ENCODE data around the gene ANKRD22. TPM values are rescaled to one million over a fixed set of nuclear protein-coding genes. Genes with fewer than 3 reads are reported as not detected.
A peak's percentile ranks its signal among the peaks of the same experiment; 100 is the strongest.

ANKRD22 gene
- polyA plus RNA-seq, 1 of the 3 experiments (the other 2 are of a cell fraction): 0.15 TPM

- TF ChIP-seq ELF1 (IDR thresholded peaks at IDR 0.05) (no peak), MAX (IDR thresholded peaks at IDR 0.05; ENCODE audit: low read depth) (peak; percentile 55; the same call in 1 of the 2 replicates)
Measured at GRCh38 chr10:88896994-88897853, 45.6 kb upstream of the ANKRD22 start (continued).

DNA sequence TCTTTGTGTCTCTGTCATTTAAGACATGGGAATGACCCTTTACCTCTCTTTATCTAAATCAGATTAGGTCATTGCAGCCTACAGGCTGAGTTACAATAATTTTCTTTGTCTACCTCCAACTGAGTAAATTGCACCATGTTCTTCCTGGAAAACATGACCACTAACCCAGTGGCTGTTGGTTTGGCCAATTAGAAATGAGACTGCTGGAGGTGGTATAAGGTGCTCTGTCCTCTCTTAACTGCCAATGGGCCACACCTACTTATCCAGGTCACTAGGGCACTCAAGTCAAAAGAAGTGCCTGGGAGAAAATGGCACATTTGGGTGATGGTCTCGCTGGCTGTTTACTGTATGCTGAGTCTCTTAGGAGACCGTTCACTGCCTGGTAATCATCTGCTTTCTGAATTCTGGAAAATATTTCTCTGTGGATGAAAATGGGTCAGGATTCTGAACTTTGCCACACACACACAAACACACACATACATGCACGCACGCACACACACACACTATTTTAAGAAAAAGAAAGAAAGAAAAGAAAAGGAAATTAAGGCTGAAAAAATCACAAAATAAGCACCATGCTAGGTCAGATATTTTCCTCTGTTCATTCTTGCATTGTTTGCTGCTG lies 44.8 kb upstream of the ANKRD22 start:
- Histone ChIP-seq H3K36me3 (replicated peaks in 1 of 2; ENCODE audit: control insufficient read depth in 1 of 2, insufficient read depth in 2 of 2, low read length in 1 of 2) (peaks cover 3 to 4% of the 10 kb centered on the region in 2 experiments), H3K9me3 (no peaks in the 10 kb centered on the region), H3K4me1 (ENCODE audit: control insufficient read depth in 1 of 2, insufficient read depth in 2 of 2, low read depth in 1 of 2, low read length in 1 of 2) (peaks cover 21 to 72% of the 10 kb centered on the region in 2 experiments), H4K20me1 (ENCODE audit: insufficient read depth) (no peaks in the 10 kb centered on the region), H3K4me2 (0 out of 2 replicates have a peak overlapping the region, but pooled peaks have one; percentile 66), H3K27me3 (ENCODE audit: insufficient read depth) (no peaks in the 10 kb centered on the region), H3K27ac (ENCODE audit: low read depth in 2 of 2, low read length in 1 of 2) (peak overlapping the region; percentile 61 to 82; a peak in 3 of 4 replicates), H3K9ac (no peak overlapping the region), H2AFZ (ENCODE audit: low read depth) (no peak overlapping the region), H3K79me2 (ENCODE audit: insufficient read depth) (peaks cover 71% of the 10 kb centered on the region), H3K4me3 (ENCODE audit: low read depth in 2 of 2, low read length in 1 of 2) (no peak overlapping the region), H3K9me2 (no peaks in the 10 kb centered on the region), H3F3A (replicated peaks; ENCODE audit: insufficient read depth) (peaks cover 38% of the 10 kb centered on the region)
- no peak for TF ChIP-seq TAF1 (IDR thresholded peaks at IDR 0.05; ENCODE audit: borderline replicate concordance, low read depth, low read length)
- TF ChIP-seq NRF1 (IDR thresholded peaks at IDR 0.05; ENCODE audit: low read depth, low read length): no peak
- no peak for TF ChIP-seq TEAD4 (IDR thresholded peaks at IDR 0.05; ENCODE audit: borderline replicate concordance, insufficient read depth)
- no peak for TF ChIP-seq MXI1 (IDR thresholded peaks at IDR 0.05; ENCODE audit: low read depth, low read length)
- TF ChIP-seq MEF2A (IDR thresholded peaks at IDR 0.05; ENCODE audit: borderline replicate concordance, low read depth): no peak
- 95% methylated on average over 4 of the region's 4 CpGs for WGBS (ENCODE audit: low lambda C conversion rate)
- POLR2A ChIA-PET: no interaction called here
- CTCF ChIA-PET: interaction anchor here (0.9 to 1.0 kb wide), 3 partner anchors 9 to 38 kb away, joined by 3 read pairs; no protein-coding TSS in a partner anchor
- DNase-seq: no peak

DNA sequence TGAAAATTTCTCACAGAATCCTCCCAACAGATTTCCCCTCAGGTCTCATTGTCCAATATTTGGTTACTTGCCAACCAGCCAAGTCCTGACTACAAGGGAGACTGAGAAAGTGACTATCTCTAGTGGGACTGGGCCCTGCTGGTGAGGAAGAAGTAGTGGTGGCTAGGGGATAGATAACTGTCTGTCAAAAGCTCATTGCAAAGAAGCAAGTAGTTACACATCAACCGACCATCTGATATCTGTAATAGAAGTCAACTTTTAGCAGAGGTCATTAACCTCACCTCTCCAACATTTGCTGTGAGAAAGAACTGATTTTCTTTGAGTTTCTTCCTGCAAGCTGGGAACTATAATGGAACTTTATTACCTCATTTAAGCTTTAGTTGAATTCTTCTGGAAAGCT lies 43.6 kb upstream of the ANKRD22 start:
- WGBS (ENCODE audit: low lambda C conversion rate): 69% methylated on average over 1 of the region's 1 CpG
- Histone ChIP-seq H3K9me2 (no peaks in the 10 kb centered on the region), H3K79me2 (ENCODE audit: insufficient read depth) (peaks cover 75% of the 10 kb centered on the region), H3K27ac (ENCODE audit: low read depth in 2 of 2, low read length in 1 of 2) (peak overlapping the region in 1 of 2 experiments; percentile 21; a peak in 1 of 4 replicates), H3K27me3 (ENCODE audit: insufficient read depth) (no peaks in the 10 kb centered on the region), H3K4me2 (no peak overlapping the region), H3K4me3 (ENCODE audit: low read depth in 2 of 2, low read length in 1 of 2) (no peak overlapping the region), H3K9ac (no peak overlapping the region), H4K20me1 (ENCODE audit: insufficient read depth) (no peaks in the 10 kb centered on the region), H3K4me1 (ENCODE audit: control insufficient read depth in 1 of 2, insufficient read depth in 2 of 2, low read depth in 1 of 2, low read length in 1 of 2) (peaks cover 21 to 72% of the 10 kb centered on the region in 2 experiments), H3F3A (replicated peaks; ENCODE audit: insufficient read depth) (peaks cover 38% of the 10 kb centered on the region), H2AFZ (ENCODE audit: low read depth) (no peak overlapping the region), H3K36me3 (replicated peaks in 1 of 2; ENCODE audit: control insufficient read depth in 1 of 2, insufficient read depth in 2 of 2, low read length in 1 of 2) (peaks cover 0 to 4% of the 10 kb centered on the region in 2 experiments), H3K9me3 (no peaks in the 10 kb centered on the region)
- POLR2A ChIA-PET: no interaction called here
- TF ChIP-seq ELF1 (IDR thresholded peaks at IDR 0.05) (no peak), RXRA (IDR thresholded peaks at IDR 0.05; ENCODE audit: borderline replicate concordance, low read depth) (no peak), ZBTB33 (IDR thresholded peaks at IDR 0.05; ENCODE audit: borderline replicate concordance, low read depth) (no peak), EZH2phosphoT487 (IDR thresholded peaks at IDR 0.05; ENCODE audit: borderline replicate concordance, low read depth) (no peak), YY1 (IDR thresholded peaks at IDR 0.05; ENCODE audit: low read depth) (0 out of 2 replicates have a peak, but pooled peaks have one; percentile 11), JUND (IDR thresholded peaks at IDR 0.05) (no peak), EP300 (IDR thresholded peaks at IDR 0.05; ENCODE audit: borderline replicate concordance in 1 of 2, low read depth in 1 of 2, low read length in 1 of 2) (no peak), RFX5 (IDR thresholded peaks at IDR 0.05; ENCODE audit: low read length) (no peak)
- DNase-seq: no peak
- CTCF ChIA-PET: interaction anchor here (0.9 to 2.5 kb wide), 6 partner anchors 11 to 59 kb away, joined by 3 to 10 read pairs (median 4); no protein-coding TSS in a partner anchor

All from SK-N-SH (cell line).